ENCODE data around the gene FAM107B. TPM values are rescaled to one million over a fixed set of nuclear protein-coding genes. Genes with fewer than 3 reads are reported as not detected.

FAM107B gene
- total RNA-seq (2022; extraction: Qiagen RNA extraction) = 89.9 to 131 TPM (median 105 TPM) in 5 replicates

DNA sequence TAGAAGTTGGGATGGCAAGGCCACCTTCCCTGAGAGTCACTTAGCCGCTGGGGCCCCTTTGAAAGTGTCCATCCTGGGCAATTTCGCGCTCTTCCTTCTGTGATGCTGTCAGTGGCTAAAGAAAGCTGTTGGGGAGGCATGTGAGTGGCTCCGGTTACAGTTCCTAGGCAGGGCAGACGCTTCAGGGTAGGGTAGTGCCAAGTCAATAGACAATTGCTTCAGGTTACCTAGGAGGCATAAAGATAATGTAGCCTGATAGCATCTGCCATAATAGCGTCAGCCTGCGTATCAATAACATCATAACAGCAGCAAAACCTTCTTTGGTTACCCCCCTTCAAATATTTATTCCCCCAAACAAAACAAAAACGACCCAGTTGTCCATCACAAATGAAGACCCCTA lies at the start of gene FAM107B:
Gene FAM107B (minus strand): TSS at position 101 of the 400 bp plus-strand sequence. CDS start 234 bp downstream, outside the sequence.

Other genes starting within 250 kb of the FAM107B start
- 0.83 to 1.3 TPM (median 1.2 TPM) in 5 replicates for gene CDNF, start 63.1 kb upstream of the FAM107B start, total RNA-seq (2022; extraction: Qiagen RNA extraction)
- gene HSPA14, start 63.4 kb upstream of the FAM107B start, total RNA-seq (2022; extraction: Qiagen RNA extraction) = 40.7 to 46.6 TPM (median 43.9 TPM) in 5 replicates
- gene MSANTD7, start 63.4 kb upstream of the FAM107B start, total RNA-seq (2022; extraction: Qiagen RNA extraction) = 10.8 to 12.8 TPM (median 11.1 TPM) in 5 replicates
- gene SUV39H2, start 104.0 kb upstream of the FAM107B start, total RNA-seq (2022; extraction: Qiagen RNA extraction) = 17.2 to 21.0 TPM (median 20.3 TPM) in 5 replicates
- gene DCLRE1C, start 179.2 kb upstream of the FAM107B start, total RNA-seq (2022; extraction: Qiagen RNA extraction) = 3.6 to 11.7 TPM (median 5.8 TPM) in 5 replicates
- gene MEIG1, start 184.5 kb upstream of the FAM107B start, total RNA-seq (2022; extraction: Qiagen RNA extraction) = 0.43 to 0.91 TPM (median 0.90 TPM) in 5 replicates